ENCODE results near the gene FAAP20.
A peak's percentile ranks its signal among the peaks of the same experiment; 100 is the strongest.

The FAAP20 gene

GRCh38 chr1:2231532-2232254 lies 37.1 kb upstream of the FAAP20 start:
- H3K4me3 ChIP-seq (replicated peaks; ENCODE audit: low read depth, low read length): peak overlapping the region; percentile 71
- TF ChIP-seq CTCF (IDR thresholded peaks at IDR 0.05; ENCODE audit: insufficient read depth, low read length, poor library complexity, severe bottlenecking): no peak
- DNase-seq (ENCODE audit: extremely low read depth, insufficient read length): no peak

GRCh38 chr1:2230781-2231531 lies 36.4 kb upstream of the FAAP20 start:
- peak overlapping the region; percentile 71 for H3K4me3 ChIP-seq (replicated peaks; ENCODE audit: low read depth, low read length)
- H3K36me3 ChIP-seq (ENCODE audit: control insufficient read depth, insufficient read depth, low read length): no peaks in the 10 kb centered on the region
- no peaks in the 10 kb centered on the region for H3K27me3 ChIP-seq (replicated peaks; ENCODE audit: control insufficient read depth, insufficient read depth, low read length)
- DNase-seq (ENCODE audit: extremely low read depth, insufficient read length): no peak
- no peak for TF ChIP-seq CTCF (IDR thresholded peaks at IDR 0.05; ENCODE audit: insufficient read depth, low read length, poor library complexity, severe bottlenecking)

More at GRCh38 chr1:2231532-2232254, 37.1 kb upstream of the FAAP20 start:
- Histone ChIP-seq H3K27me3 (replicated peaks; ENCODE audit: control insufficient read depth, insufficient read depth, low read length) (no peaks in the 10 kb centered on the region), H3K36me3 (ENCODE audit: control insufficient read depth, insufficient read depth, low read length) (no peaks in the 10 kb centered on the region)

DNA sequence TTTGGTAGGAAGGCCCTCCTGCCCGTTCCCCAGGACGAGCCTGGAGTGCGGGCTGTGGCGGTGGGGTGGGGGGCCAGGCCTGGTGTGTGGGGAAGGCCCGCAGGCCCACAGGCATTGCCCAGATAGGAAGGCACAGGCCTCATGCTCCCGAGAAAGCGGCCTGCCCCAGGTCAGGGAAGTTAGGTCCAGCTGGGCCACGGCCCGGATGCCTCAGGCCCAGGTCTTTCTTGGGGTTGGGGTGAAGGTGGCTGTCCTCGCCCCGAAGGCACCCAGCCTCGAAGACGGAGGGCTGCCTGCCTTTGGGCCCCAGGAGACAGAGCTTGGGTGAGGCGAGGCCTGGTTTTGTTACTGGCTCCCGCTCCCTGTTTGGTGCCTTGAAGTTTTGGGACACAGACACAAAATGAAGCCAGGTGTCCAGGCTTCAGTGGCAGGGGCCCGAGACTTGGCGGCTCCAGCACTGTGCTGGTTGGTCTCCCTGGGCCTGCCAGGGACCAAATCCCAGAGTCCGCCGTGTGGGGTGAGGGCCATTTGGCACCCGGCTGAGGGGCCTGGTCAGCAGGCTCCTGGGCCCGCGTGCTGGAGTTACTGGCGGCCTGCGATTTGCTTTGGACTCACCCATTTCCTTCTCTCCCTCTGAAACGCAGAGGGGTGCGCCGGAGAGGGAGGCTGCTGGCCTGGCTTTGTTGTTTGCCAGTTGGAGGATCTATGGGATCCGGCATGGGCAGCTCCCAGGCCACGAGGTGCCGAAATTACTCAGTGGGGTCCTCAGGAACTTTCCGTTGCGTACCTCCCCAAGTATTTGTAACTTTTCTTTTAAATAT lies 35.5 kb upstream of the FAAP20 start:
- Histone ChIP-seq H3K27me3 (replicated peaks; ENCODE audit: control insufficient read depth, insufficient read depth, low read length) (no peaks in the 10 kb centered on the region), H3K36me3 (ENCODE audit: control insufficient read depth, insufficient read depth, low read length) (no peaks in the 10 kb centered on the region), H3K4me3 (replicated peaks; ENCODE audit: low read depth, low read length) (peak overlapping the region; percentile 71)
- DNase-seq (ENCODE audit: extremely low read depth, insufficient read length): no peak
- TF ChIP-seq CTCF (IDR thresholded peaks at IDR 0.05; ENCODE audit: insufficient read depth, low read length, poor library complexity, severe bottlenecking): no peak

GRCh38 chr1:2229037-2229864 lies 34.7 kb upstream of the FAAP20 start:
- Histone ChIP-seq H3K27me3 (replicated peaks; ENCODE audit: control insufficient read depth, insufficient read depth, low read length) (no peaks in the 10 kb centered on the region; the same call in 1 of the 2 replicates), H3K4me3 (replicated peaks; ENCODE audit: low read depth, low read length) (peak overlapping the region; percentile 71), H3K36me3 (ENCODE audit: control insufficient read depth, insufficient read depth, low read length) (no peaks in the 10 kb centered on the region)
- DNase-seq (ENCODE audit: extremely low read depth, insufficient read length): peak; percentile 80
- TF ChIP-seq CTCF (IDR thresholded peaks at IDR 0.05; ENCODE audit: insufficient read depth, low read length, poor library complexity, severe bottlenecking): peak; percentile 36

GRCh38 chr1:2228694-2229036 lies 34.1 kb upstream of the FAAP20 start:
- no peak for TF ChIP-seq CTCF (IDR thresholded peaks at IDR 0.05; ENCODE audit: insufficient read depth, low read length, poor library complexity, severe bottlenecking)
- Histone ChIP-seq H3K36me3 (ENCODE audit: control insufficient read depth, insufficient read depth, low read length) (no peaks in the 10 kb centered on the region), H3K4me3 (replicated peaks; ENCODE audit: low read depth, low read length) (peak overlapping the region; percentile 71), H3K27me3 (replicated peaks; ENCODE audit: control insufficient read depth, insufficient read depth, low read length) (no peaks in the 10 kb centered on the region; the same call in 1 of the 2 replicates)
- peak; percentile 58 for DNase-seq (ENCODE audit: extremely low read depth, insufficient read length)

Data from GM06990 (cell line).